Stimulated activated naive B cell treated with anti-CD40 and anti-IgM and Interleukin-4, amounts not matched to agents 10 μg/mL and 1 μg/mL and 100 μg/mL, for 72 hours (primary cell): ENCODE data around the gene RNF130.

ENCODE experiments used
- ATAC-seq, 2 donors: fragments of 150-1000 bp; cut with Tn5 transposase; replicated peaks; 2 replicates each; pipeline ENCODE4 v1.10.0; 2021; ENCODE audit warnings: moderate library complexity in 1 of 2
- DNase-seq: peaks from one replicate; pipeline ENCODE4 v3.0.0; 2021
- H3K27ac Mint-ChIP-seq: one replicate; pipeline ENCODE4 v1.8.0; 2022; ENCODE audit warnings: mild to moderate bottlenecking, mixed read lengths
- H3K27me3 Mint-ChIP-seq, 2 donors: one replicate each; pipeline ENCODE4 v1.8.0; 2022; ENCODE audit warnings: mixed read lengths in 2 of 2
- H3K36me3 Mint-ChIP-seq, 2 donors: one replicate each; pipeline ENCODE4 v1.8.0; 2022; ENCODE audit warnings: mixed read lengths in 2 of 2, mild to moderate bottlenecking in 1 of 2
- H3K4me1 Mint-ChIP-seq, 2 donors: one replicate each; pipeline ENCODE4 v1.8.0; 2022; ENCODE audit warnings: mixed read lengths in 2 of 2, mild to moderate bottlenecking in 1 of 2
- H3K4me3 Mint-ChIP-seq, 2 donors: one replicate each; pipeline ENCODE4 v1.8.0; 2022; ENCODE audit warnings: mild to moderate bottlenecking in 2 of 2, mixed read lengths in 2 of 2, moderate library complexity in 1 of 2
- H3K9me3 Mint-ChIP-seq, 2 donors: one replicate each; pipeline ENCODE4 v1.8.0; 2022; ENCODE audit warnings: mixed read lengths in 2 of 2, mild to moderate bottlenecking in 1 of 2

RNF130 gene

DNA sequence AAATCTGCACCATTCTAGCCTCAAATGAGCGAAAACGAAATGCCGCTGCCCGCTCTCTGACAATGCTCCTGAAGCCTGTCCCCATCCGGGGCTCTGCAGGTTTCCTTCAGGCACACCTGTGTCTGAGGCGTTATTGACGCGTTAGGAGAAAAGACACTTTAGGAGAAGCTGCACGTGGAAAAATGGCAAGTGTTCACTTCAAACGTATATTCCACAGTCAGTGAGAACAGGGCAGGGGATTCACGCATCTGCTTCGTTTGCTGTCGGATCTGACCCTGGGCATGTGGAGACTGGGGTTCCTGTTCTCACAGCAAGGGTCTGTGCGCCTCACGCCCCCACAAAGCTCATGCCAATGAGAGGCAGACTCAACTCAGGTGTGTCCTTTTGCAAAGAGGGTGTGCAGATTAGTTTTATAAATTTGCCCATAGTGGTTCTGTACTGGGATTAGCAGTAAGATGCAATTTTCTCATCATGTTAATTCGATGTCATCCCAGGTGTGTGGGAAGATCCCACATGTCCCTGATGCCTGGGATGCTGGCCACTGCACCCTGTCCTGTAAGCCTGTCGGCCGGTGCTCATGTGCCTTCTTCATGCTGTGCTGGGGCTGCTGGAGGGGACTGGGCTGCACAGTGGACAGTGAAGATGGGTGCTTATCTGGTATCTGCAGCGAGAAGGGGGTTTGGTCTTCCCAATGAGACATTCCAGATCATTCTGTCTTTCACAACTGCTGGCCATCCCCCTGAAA, 152.6 kb downstream of the RNF130 start:
- no peak overlapping the region for H3K27ac Mint-ChIP-seq
- peaks cover 7% of the 10 kb centered on the region in 2 donors for H3K27me3 Mint-ChIP-seq
- peaks cover 0 to 2% of the 10 kb centered on the region in 2 donors for H3K9me3 Mint-ChIP-seq
- H3K4me3 Mint-ChIP-seq: no peak overlapping the region
- ATAC-seq (no peak), DNase-seq (no peak)
- peaks cover 4 to 12% of the 10 kb centered on the region in 2 donors for H3K4me1 Mint-ChIP-seq
- H3K36me3 Mint-ChIP-seq: peaks cover 0 to 1% of the 10 kb centered on the region in 2 donors

- Mint-ChIP-seq H3K27ac (no peak overlapping the region), H3K9me3 (no peaks in the 10 kb centered on the region), H3K4me1 (peaks cover 3 to 5% of the 10 kb centered on the region in 2 donors), H3K27me3 (peaks cover 7% of the 10 kb centered on the region in 2 donors), H3K36me3 (no peaks in the 10 kb centered on the region), H3K4me3 (no peak overlapping the region)
- DNase-seq: no peak
- ATAC-seq: no peak
Observed at GRCh38 chr5:179916523-179916922, 155.0 kb downstream of the RNF130 start.

GRCh38 chr5:179915406-179915935, 156.1 kb downstream of the RNF130 start:
- Mint-ChIP-seq H3K27me3 (peaks cover 7% of the 10 kb centered on the region in 2 donors), H3K9me3 (no peaks in the 10 kb centered on the region), H3K4me1 (peaks cover 3 to 5% of the 10 kb centered on the region in 2 donors), H3K27ac (no peak overlapping the region), H3K4me3 (no peak overlapping the region), H3K36me3 (no peaks in the 10 kb centered on the region)
- DNase-seq (no peak), ATAC-seq (no peak)

DNA sequence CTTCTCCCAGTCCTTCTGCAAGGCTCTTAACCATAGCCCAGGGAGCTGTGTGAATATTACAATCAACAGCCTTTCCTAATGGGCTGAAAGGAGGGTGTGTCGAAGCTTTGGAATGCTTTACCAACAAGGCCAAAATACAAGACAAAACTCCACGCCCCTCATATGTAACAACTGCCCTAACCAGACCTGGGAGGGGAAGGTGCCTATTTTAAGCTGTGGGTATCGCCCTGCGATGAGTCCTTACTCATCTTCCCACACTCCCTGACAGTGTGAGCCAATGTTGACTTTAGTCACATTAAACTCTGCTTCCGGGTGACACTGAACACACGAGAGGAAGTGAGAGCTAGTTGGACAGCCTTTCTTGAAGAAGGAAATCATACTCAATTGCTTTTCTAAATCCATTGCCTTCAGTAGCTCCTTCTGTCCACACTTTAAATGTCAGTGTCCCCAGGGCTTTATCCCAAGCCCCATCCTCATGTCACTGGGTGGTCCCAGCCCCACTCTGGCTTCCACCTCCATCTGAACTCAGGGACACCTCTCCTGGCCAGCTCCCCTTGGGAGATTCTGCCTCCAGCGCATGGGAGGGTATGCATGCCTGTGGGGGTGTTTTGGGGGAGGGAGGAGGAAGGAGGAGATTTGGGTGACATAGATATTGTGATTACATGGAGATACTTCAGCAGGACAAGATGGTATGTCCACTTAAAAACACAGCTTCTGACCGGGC, 157.4 kb downstream of the RNF130 start:
- Mint-ChIP-seq H3K9me3 (no peaks in the 10 kb centered on the region), H3K27me3 (peaks cover 7% of the 10 kb centered on the region in 2 donors), H3K36me3 (no peaks in the 10 kb centered on the region), H3K4me3 (no peak overlapping the region), H3K27ac (peak overlapping the region; percentile 79), H3K4me1 (peaks cover 5 to 6% of the 10 kb centered on the region in 2 donors)
- ATAC-seq (peak; percentile 61 to 72), DNase-seq (no peak)

GRCh38 chr5:179913461-179913860, 158.1 kb downstream of the RNF130 start:
- ATAC-seq: no peak
- Mint-ChIP-seq H3K36me3 (no peaks in the 10 kb centered on the region), H3K27ac (no peak overlapping the region), H3K9me3 (no peaks in the 10 kb centered on the region), H3K4me1 (peaks cover 5 to 13% of the 10 kb centered on the region in 2 donors), H3K4me3 (no peak overlapping the region), H3K27me3 (peaks cover 7% of the 10 kb centered on the region in 2 donors)
- DNase-seq: no peak

GRCh38 chr5:179912951-179913350, 158.6 kb downstream of the RNF130 start:
- Mint-ChIP-seq H3K36me3 (no peaks in the 10 kb centered on the region), H3K4me3 (no peak overlapping the region), H3K4me1 (peaks cover 5 to 16% of the 10 kb centered on the region in 2 donors), H3K27ac (no peak overlapping the region), H3K9me3 (no peaks in the 10 kb centered on the region), H3K27me3 (peaks cover 7% of the 10 kb centered on the region in 2 donors)
- ATAC-seq: no peak
- DNase-seq: no peak

DNA sequence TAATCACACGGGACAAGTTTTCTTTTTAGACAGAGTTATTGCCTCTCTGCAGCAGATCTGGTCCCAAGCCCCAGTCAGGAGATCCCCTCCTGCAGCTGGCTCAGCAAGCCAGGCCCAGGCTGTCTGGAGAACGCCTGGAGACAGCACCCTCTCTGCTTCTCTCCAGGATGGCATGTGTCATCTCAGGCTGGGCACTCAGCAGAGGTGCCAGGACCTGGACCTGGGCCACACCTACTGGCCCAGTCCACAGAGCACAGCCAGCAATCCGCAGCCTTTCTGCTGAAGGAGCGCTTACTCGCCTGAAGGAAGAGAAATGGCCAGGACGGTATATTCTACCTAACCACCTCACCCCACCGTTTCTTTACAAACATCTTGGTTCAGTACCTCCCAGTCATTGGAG, 159.2 kb downstream of the RNF130 start:
- no peak for ATAC-seq
- Mint-ChIP-seq H3K27me3 (peaks cover 7% of the 10 kb centered on the region in 2 donors), H3K4me1 (peaks cover 5 to 15% of the 10 kb centered on the region in 2 donors), H3K27ac (no peak overlapping the region), H3K9me3 (no peaks in the 10 kb centered on the region), H3K36me3 (no peaks in the 10 kb centered on the region), H3K4me3 (no peak overlapping the region)
- DNase-seq: no peak

DNA sequence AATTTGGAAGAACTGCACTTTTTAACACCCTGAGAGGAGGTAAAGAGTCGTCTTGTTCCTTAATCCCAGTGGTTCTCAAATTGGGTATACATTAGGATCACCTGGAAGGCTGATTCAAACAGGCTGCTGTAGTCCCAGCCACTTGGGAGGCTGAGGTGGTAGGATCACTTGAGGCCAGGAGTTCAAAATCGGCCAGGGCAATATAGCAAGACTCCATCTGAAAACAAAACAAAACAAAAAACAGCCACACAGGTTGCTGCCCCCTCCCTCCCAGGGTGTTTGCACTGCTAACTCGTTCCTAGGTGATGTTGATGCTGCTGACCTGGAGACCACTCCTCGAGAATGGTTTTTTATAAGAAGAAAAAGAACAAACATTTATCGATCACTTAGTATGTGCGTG, 162.3 kb downstream of the RNF130 start:
- Mint-ChIP-seq H3K27me3 (no peaks in the 10 kb centered on the region), H3K27ac (no peak overlapping the region), H3K36me3 (peaks cover 4 to 7% of the 10 kb centered on the region in 2 donors), H3K4me3 (peak overlapping the region in 1 of 2 donors; percentile 19), H3K9me3 (no peaks in the 10 kb centered on the region), H3K4me1 (peaks cover 10 to 28% of the 10 kb centered on the region in 2 donors)
- ATAC-seq (no peak), DNase-seq (no peak)

DNA sequence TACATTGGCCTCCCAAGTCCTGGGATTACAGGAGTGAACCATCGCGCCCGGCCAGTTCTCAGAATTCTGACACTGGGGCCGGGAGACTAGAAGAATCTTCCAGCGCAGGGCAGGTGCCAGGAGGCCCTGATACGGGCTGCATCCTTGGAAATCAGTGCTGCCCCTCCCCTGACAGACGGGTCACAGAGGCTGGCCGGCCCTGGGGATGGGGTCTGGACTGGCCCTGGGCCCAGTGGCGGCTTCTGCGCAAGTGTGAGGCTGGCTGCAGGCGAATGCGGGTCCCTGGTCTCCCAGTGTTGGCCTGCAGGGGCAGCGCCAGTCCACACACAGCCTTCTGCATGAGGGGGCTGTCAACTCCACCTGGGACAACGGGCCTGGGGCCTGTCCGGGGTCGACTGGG, 163.0 kb downstream of the RNF130 start:
- Mint-ChIP-seq H3K4me3 (peak overlapping the region; percentile 88 to 91), H3K27me3 (no peaks in the 10 kb centered on the region), H3K9me3 (no peaks in the 10 kb centered on the region), H3K4me1 (peaks cover 8 to 28% of the 10 kb centered on the region in 2 donors), H3K27ac (no peak overlapping the region), H3K36me3 (peaks cover 8% of the 10 kb centered on the region in 2 donors)
- DNase-seq: no peak
- ATAC-seq: no peak

GRCh38 chr5:179907556-179908324, 163.8 kb downstream of the RNF130 start, which contains the start of gene TBC1D9B:
Gene TBC1D9B, minus strand, starts transcription at chr5:179907897. Its CDS starts 76 bp downstream, at chr5:179907821.
- Mint-ChIP-seq H3K36me3 (peaks cover 8 to 10% of the 10 kb centered on the region in 2 donors), H3K9me3 (no peaks in the 10 kb centered on the region)

DNA sequence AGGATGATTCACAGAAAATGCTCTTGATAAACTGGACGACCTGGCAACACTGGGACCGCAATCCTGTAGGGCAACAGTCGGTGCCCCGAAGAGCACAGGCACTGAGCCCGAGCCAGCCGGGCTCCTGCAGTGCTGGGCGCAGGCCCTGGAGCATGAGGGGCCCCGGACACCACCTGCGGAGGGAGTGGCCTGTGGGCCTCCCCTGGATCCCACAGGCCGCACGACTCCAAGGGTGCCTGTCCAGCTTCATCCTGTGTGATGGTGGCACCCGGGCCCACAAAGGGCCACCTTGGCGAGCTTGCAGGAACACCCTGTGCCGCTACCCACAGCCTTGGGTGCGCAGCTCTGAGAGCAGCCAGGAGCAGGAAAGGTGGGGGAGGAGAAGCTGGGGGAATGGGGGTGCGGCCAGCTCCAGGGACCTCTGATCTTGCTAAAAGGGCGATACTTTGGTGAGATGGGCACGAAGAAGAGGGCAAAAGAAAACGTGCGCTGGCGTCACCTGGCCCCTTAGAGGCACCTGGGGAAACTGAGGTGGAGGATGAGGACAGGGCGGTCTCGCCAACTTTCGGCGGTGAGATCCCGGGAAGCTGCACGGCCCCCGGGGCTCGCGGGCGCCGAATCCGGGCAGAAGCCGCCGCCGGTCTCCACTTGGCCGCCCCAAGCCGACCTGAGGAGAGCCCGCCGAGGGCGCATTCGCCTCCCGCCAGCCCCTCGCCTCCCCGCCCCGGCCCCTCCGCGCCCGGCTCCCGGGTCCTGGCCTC, 164.6 kb downstream of the RNF130 start:
- ATAC-seq (peak; percentile 41 to 47), DNase-seq (no peak)
- H3K4me3 Mint-ChIP-seq: peak overlapping the region; percentile 96
- peak overlapping the region; percentile 93 for H3K27ac Mint-ChIP-seq
- peaks cover 7 to 28% of the 10 kb centered on the region in 2 donors for H3K4me1 Mint-ChIP-seq
- H3K36me3 Mint-ChIP-seq: peaks cover 9 to 15% of the 10 kb centered on the region in 2 donors
- no peaks in the 10 kb centered on the region for H3K27me3 Mint-ChIP-seq
- H3K9me3 Mint-ChIP-seq: no peaks in the 10 kb centered on the region

More at GRCh38 chr5:179907556-179908324, 163.8 kb downstream of the RNF130 start, which contains the start of gene TBC1D9B:
- Mint-ChIP-seq H3K4me1 (peaks cover 8 to 28% of the 10 kb centered on the region in 2 donors), H3K4me3 (peak within 1 kb of the TSS; percentile 96), H3K27me3 (no peaks in the 10 kb centered on the region), H3K27ac (peak within 1 kb of the TSS; percentile 93)
- DNase-seq (peak; percentile 57), ATAC-seq (peak; percentile 93 to 94)

DNA sequence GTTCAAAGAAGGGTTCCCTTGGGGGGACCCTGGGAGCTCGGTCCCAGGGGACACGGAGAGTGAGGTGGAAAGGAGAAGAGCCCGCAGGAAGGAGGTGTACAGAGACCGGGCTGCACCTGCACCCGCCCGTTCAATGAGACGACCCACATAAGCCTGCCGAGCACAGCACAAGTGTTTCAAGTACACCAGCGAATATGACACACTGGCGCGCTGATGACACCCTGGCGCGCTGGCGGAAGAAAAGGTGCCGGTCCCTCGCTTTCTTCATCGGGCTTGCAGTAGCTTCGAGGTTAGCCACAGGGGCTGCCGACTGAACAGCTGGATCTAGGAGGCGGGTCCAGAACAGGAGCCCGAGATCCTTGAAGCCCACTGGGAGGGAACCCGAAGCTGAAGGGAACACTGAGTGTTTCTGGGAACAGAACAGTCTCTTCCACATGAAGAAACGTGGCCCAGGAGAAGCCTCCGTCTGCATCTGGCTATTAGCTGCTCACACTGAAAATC, 165.2 kb downstream of the RNF130 start:
- H3K4me1 Mint-ChIP-seq: peaks cover 8 to 28% of the 10 kb centered on the region in 2 donors
- ATAC-seq (no peak), DNase-seq (no peak)
- peaks cover 11 to 18% of the 10 kb centered on the region in 2 donors for H3K36me3 Mint-ChIP-seq
- H3K27me3 Mint-ChIP-seq: no peaks in the 10 kb centered on the region
- H3K27ac Mint-ChIP-seq: peak overlapping the region; percentile 53
- H3K9me3 Mint-ChIP-seq: no peaks in the 10 kb centered on the region
- peak overlapping the region; percentile 96 for H3K4me3 Mint-ChIP-seq

DNA sequence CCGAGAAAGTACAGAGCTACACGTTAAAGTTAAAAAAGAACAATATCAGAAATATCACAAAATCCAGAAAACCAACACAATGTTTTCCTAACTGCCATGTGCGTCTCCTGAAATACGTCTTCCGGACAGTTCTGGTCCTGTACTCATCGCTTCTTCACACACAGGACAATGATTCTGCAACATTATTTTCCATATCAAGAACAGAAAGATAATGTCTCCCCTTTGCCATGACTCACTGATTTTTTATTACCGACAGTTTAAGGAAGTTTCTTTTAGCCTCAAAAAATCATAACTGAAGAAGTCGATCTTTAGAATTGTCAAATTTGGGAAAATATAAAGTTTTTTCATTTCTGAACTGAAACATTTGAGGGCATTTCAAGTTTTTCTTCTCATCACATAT, 166.4 kb downstream of the RNF130 start:
- ATAC-seq (no peak), DNase-seq (no peak)
- Mint-ChIP-seq H3K4me3 (no peak overlapping the region), H3K4me1 (peaks cover 8 to 28% of the 10 kb centered on the region in 2 donors), H3K9me3 (no peaks in the 10 kb centered on the region), H3K27ac (no peak overlapping the region), H3K27me3 (no peaks in the 10 kb centered on the region), H3K36me3 (peaks cover 14 to 20% of the 10 kb centered on the region in 2 donors)
